Neural cell (in vitro differentiated cells): Measurements from ENCODE around the gene POLDIP2. TPM values are rescaled to one million over a fixed set of nuclear protein-coding genes. Genes with fewer than 3 reads are reported as not detected.

Experiments
- H2AFZ ChIP-seq: fragments of 200-600, 300-800 bp; sonication (generic), shearing (Covaris generic); 2 replicates; pipeline ENCODE4 v1.6.0; 2014; ENCODE audit warnings: low read depth, mild to moderate bottlenecking, antibody characterized with exemption, low read length, moderate library complexity
- H3F3A ChIP-seq: fragments of 200-600 bp; shearing (Covaris generic); 2 replicates; pipeline ENCODE4 v1.6.1; 2016; ENCODE audit warnings: mild to moderate bottlenecking, moderate library complexity, mixed read lengths, antibody characterized with exemption, low read length; ENCODE audit not compliant: insufficient read depth, poor library complexity, severe bottlenecking
- H3K27ac ChIP-seq: fragments of 200-600, 300-800 bp; sonication (generic), shearing (Covaris generic); 2 replicates; pipeline ENCODE4 v1.5.1; 2014; ENCODE audit warnings: mild to moderate bottlenecking, low read length, moderate library complexity
- H3K27me3 ChIP-seq: fragments of 300-800, 200-600 bp; sonication (generic), shearing (Covaris generic); 2 replicates; pipeline ENCODE4 v1.6.0; 2014; ENCODE audit warnings: mild to moderate bottlenecking, low read depth, low read length, moderate library complexity; ENCODE audit not compliant: insufficient read depth
- H3K36me3 ChIP-seq: fragments of 300-800, 200-600 bp; sonication (generic), shearing (Covaris generic); 2 replicates; pipeline ENCODE4 v1.5.1; 2014; ENCODE audit warnings: mild to moderate bottlenecking, antibody characterized with exemption, low read length, moderate library complexity; ENCODE audit not compliant: insufficient read depth
- H3K4me2 ChIP-seq: fragments of 300-800, 200-600 bp; sonication (generic), shearing (Covaris generic); 2 replicates; pipeline ENCODE4 v1.6.0; 2014; ENCODE audit warnings: mild to moderate bottlenecking, low read length
- H3K4me3 ChIP-seq: fragments of 300-800, 200-600 bp; sonication (generic), shearing (Covaris generic); 2 replicates; pipeline ENCODE4 v1.5.1; 2014; ENCODE audit warnings: mild to moderate bottlenecking, low read length, moderate library complexity
- H3K79me2 ChIP-seq: fragments of 200-600 bp; shearing (Covaris generic); replicated peaks from 2 replicates; pipeline ENCODE4 v1.6.0; 2014; ENCODE audit warnings: mild to moderate bottlenecking, low read length, moderate library complexity; ENCODE audit not compliant: insufficient read depth
- H3K9ac ChIP-seq: fragments of 300-800, 200-600 bp; sonication (generic), shearing (Covaris generic); 2 replicates; pipeline ENCODE4 v1.6.1; 2016; ENCODE audit warnings: mild to moderate bottlenecking, low read length, mixed read lengths
- H3K9me2 ChIP-seq: fragments of 200-600 bp; shearing (Covaris generic); 2 replicates; pipeline ENCODE4 v1.6.1; 2016; ENCODE audit warnings: mild to moderate bottlenecking, low read length, mixed read lengths; ENCODE audit not compliant: insufficient read depth
- H3K9me3 ChIP-seq: fragments of 200-600, 300-800 bp; sonication (generic), shearing (Covaris generic); 2 replicates; pipeline ENCODE4 v1.6.1; 2016; ENCODE audit warnings: mild to moderate bottlenecking, mixed run types, low read length, moderate library complexity, mixed read lengths
- H4K20me1 ChIP-seq: fragments of 200-600 bp; shearing (Covaris generic); 2 replicates; pipeline ENCODE4 v1.6.1; 2016; ENCODE audit warnings: mild to moderate bottlenecking, mixed run types; ENCODE audit not compliant: insufficient read depth
- EP300 ChIP-seq: fragments of 450-650 bp; conservative IDR thresholded peaks from 2 replicates; pipeline ENCODE4 v1.6.1; 2014; ENCODE audit warnings: antibody characterized with exemption, mild to moderate bottlenecking, moderate library complexity; ENCODE audit not compliant: poor library complexity, severe bottlenecking
- EZH2 ChIP-seq: fragments of 200-600, 300-800 bp; shearing (Covaris generic), sonication (generic); IDR thresholded peaks from 2 replicates; pipeline ENCODE4 v1.6.1; 2014; ENCODE audit warnings: antibody characterized with exemption, low read length, borderline replicate concordance, mild to moderate bottlenecking; ENCODE audit not compliant: insufficient read depth, poor library complexity, severe bottlenecking
- MXI1 ChIP-seq: fragments of 450-650 bp; conservative IDR thresholded peaks from 2 replicates; pipeline ENCODE4 v1.6.1; 2014; ENCODE audit warnings: antibody characterized with exemption, mild to moderate bottlenecking; ENCODE audit not compliant: poor library complexity, severe bottlenecking
- POLR2AphosphoS5 ChIP-seq: IDR thresholded peaks from 2 replicates; pipeline ENCODE4 v1.6.1; 2012
- RAD21 ChIP-seq: fragments of 450-650 bp; conservative IDR thresholded peaks from 2 replicates; pipeline ENCODE4 v1.6.1; 2014; ENCODE audit warnings: antibody characterized with exemption, mild to moderate bottlenecking, moderate library complexity
- REST ChIP-seq: IDR thresholded peaks from 2 replicates; pipeline ENCODE4 v1.6.1; 2012; ENCODE audit warnings: borderline replicate concordance
- SMC3 ChIP-seq: fragments of 450-650 bp; conservative IDR thresholded peaks from 2 replicates; pipeline ENCODE4 v1.6.1; 2014; ENCODE audit warnings: antibody characterized with exemption, mild to moderate bottlenecking, moderate library complexity; ENCODE audit not compliant: poor library complexity
- TAF1 ChIP-seq: IDR thresholded peaks from 2 replicates; pipeline ENCODE4 v1.6.1; 2012; ENCODE audit warnings: low read depth
- polyA plus RNA-seq: library from polyadenylated mRNA; depleted of rRNA; stranded (reverse); fragments of >200 nt; gene quantifications from 2 replicates; pipeline ENCODE4 v1.2.3, GENCODE V29; 2014
- TF ChIP-seq, protein P1 (sequence below): fragments of 450-650 bp; IDR thresholded peaks from 2 replicates; pipeline ENCODE4 v1.5.1; 2014; ENCODE audit warnings: antibody characterized with exemption, mild to moderate bottlenecking, moderate library complexity; ENCODE audit not compliant: poor library complexity, severe bottlenecking

POLDIP2 gene
- polyA plus RNA-seq, 1 donor from 2014 or later: 75.4 TPM

- no peak overlapping the region for H2AFZ ChIP-seq
- H3K9me2 ChIP-seq: no peaks in the 10 kb centered on the region
- peaks cover 7% of the 10 kb centered on the region for H3K36me3 ChIP-seq
- no peak overlapping the region for H3K4me2 ChIP-seq
- H3K27ac ChIP-seq: no peak overlapping the region
- no peak overlapping the region for H3K9ac ChIP-seq
- no peaks in the 10 kb centered on the region for H3F3A ChIP-seq
- no peaks in the 10 kb centered on the region for H4K20me1 ChIP-seq
- no peaks in the 10 kb centered on the region for H3K27me3 ChIP-seq
- TF ChIP-seq SMC3 (no peak), REST (no peak), MXI1 (no peak), RAD21 (no peak), EZH2 (no peak), TAF1 (no peak), POLR2AphosphoS5 (no peak), EP300 (no peak)
- TF ChIP-seq, protein P1, sequence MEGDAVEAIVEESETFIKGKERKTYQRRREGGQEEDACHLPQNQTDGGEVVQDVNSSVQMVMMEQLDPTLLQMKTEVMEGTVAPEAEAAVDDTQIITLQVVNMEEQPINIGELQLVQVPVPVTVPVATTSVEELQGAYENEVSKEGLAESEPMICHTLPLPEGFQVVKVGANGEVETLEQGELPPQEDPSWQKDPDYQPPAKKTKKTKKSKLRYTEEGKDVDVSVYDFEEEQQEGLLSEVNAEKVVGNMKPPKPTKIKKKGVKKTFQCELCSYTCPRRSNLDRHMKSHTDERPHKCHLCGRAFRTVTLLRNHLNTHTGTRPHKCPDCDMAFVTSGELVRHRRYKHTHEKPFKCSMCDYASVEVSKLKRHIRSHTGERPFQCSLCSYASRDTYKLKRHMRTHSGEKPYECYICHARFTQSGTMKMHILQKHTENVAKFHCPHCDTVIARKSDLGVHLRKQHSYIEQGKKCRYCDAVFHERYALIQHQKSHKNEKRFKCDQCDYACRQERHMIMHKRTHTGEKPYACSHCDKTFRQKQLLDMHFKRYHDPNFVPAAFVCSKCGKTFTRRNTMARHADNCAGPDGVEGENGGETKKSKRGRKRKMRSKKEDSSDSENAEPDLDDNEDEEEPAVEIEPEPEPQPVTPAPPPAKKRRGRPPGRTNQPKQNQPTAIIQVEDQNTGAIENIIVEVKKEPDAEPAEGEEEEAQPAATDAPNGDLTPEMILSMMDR: no peak
- no peak overlapping the region for H3K4me3 ChIP-seq
- no peaks in the 10 kb centered on the region for H3K9me3 ChIP-seq
- no peaks in the 10 kb centered on the region for H3K79me2 ChIP-seq
Observed at GRCh38 chr17:28350271-28350670, 7.1 kb downstream of the POLDIP2 start.

DNA sequence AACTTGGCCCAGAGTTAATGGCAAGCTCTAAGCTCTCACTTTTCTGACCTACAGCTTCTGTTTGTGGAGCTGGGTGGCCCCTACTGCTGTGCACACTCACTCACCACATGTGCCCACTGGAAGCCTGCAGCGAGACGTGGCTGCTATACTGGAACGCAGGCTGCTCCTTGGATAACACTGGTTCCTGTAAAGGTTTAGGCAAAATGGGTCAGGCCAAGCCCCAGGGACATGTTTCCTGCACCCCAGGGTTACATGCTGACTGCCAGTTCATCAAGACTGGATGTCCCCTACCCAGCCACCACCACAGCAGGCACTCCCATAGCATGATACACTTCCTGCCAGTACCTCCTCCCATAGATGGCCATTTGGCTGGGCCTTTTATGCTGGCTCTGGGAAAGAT lies 8.3 kb downstream of the POLDIP2 start:
- H3K4me3 ChIP-seq: no peak overlapping the region
- no peak overlapping the region for H2AFZ ChIP-seq
- H3F3A ChIP-seq: no peaks in the 10 kb centered on the region
- no peak overlapping the region for H3K9ac ChIP-seq
- no peaks in the 10 kb centered on the region for H3K9me3 ChIP-seq
- H3K27ac ChIP-seq: no peak overlapping the region
- H3K27me3 ChIP-seq: no peaks in the 10 kb centered on the region
- H3K79me2 ChIP-seq: no peaks in the 10 kb centered on the region
- H3K4me2 ChIP-seq: no peak overlapping the region
- H4K20me1 ChIP-seq: no peaks in the 10 kb centered on the region
- H3K9me2 ChIP-seq: no peaks in the 10 kb centered on the region
- TF ChIP-seq RAD21 (no peak), EZH2 (no peak), TAF1 (no peak), POLR2AphosphoS5 (no peak), SMC3 (no peak)
- TF ChIP-seq, protein P1: no peak
- peaks cover 13% of the 10 kb centered on the region for H3K36me3 ChIP-seq
